ENCODE data around the gene KIRREL2.
"Not testable (repeated sequence)": the region's sequence is repeated elsewhere in the genome, so short reads cannot be mapped to it uniquely, and the experiment has no call there.

The KIRREL2 gene

GRCh38 chr19:35833972-35834371 is 22.7 kb upstream of the KIRREL2 start:
- no peak for DNase-seq (ENCODE audit: low read depth)
- H3K4me3 ChIP-seq (ENCODE audit: low read depth, low read length) = no peak overlapping the region
- TF ChIP-seq CTCF (IDR thresholded peaks at IDR 0.05; ENCODE audit: insufficient read depth, low read depth, low read length, missing control alignments) = no peak

- not testable (repeated sequence) for DNase-seq (ENCODE audit: low read depth); H3K4me3 ChIP-seq (ENCODE audit: low read depth, low read length)
These were observed 20.6 kb upstream of the KIRREL2 start for GRCh38 chr19:35836096-35836495.

- no peak overlapping the region for H3K4me3 ChIP-seq (ENCODE audit: low read depth, low read length)
- no peak for DNase-seq (ENCODE audit: low read depth)
- no peak for TF ChIP-seq CTCF (IDR thresholded peaks at IDR 0.05; ENCODE audit: insufficient read depth, low read depth, low read length, missing control alignments)
These were observed 14.6 kb upstream of the KIRREL2 start for GRCh38 chr19:35841961-35842595.

GRCh38 chr19:35842666-35843272 is 13.9 kb upstream of the KIRREL2 start:
- TF ChIP-seq CTCF (IDR thresholded peaks at IDR 0.05; ENCODE audit: insufficient read depth, low read depth, low read length, missing control alignments) = no peak
- no peak overlapping the region for H3K4me3 ChIP-seq (ENCODE audit: low read depth, low read length)
- no peak for DNase-seq (ENCODE audit: low read depth)

- TF ChIP-seq CTCF (IDR thresholded peaks at IDR 0.05; ENCODE audit: insufficient read depth, low read depth, low read length, missing control alignments) = no peak
- peak; percentile 28 for DNase-seq (ENCODE audit: low read depth)
- no peak overlapping the region for H3K4me3 ChIP-seq (ENCODE audit: low read depth, low read length)
These were observed 12.8 kb upstream of the KIRREL2 start for GRCh38 chr19:35843676-35844481.

GRCh38 chr19:35844482-35845214 is 12.1 kb upstream of the KIRREL2 start:
- TF ChIP-seq CTCF (IDR thresholded peaks at IDR 0.05; ENCODE audit: insufficient read depth, low read depth, low read length, missing control alignments) = no peak
- DNase-seq (ENCODE audit: low read depth) = no peak
- H3K4me3 ChIP-seq (ENCODE audit: low read depth, low read length) = no peak overlapping the region

Data from GM12865 (cell line).